Measurements from ENCODE around the gene RALB. TPM values are rescaled to one million over a fixed set of nuclear protein-coding genes. Genes with fewer than 3 reads are reported as not detected.

Gene RALB
- total and polyA plus RNA-seq, 2 of the 8 experiments (the other 6 are each of a cell fraction or from before 2014, with no cell fraction given), result 12.0 to 16.6 TPM

GRCh38 chr2:120251078-120251477 is 1.6 kb upstream of the RALB start:
- no peak overlapping the region for H4K5ac ChIP-seq (ENCODE audit: insufficient read length, low read depth, low read length)
- no peak overlapping the region for H3K56ac ChIP-seq (replicated peaks; ENCODE audit: insufficient read length, low read depth, low read length)
- H3K27ac ChIP-seq (ENCODE audit: low read depth, low read length), result no peak overlapping the region
- H3K18ac ChIP-seq (ENCODE audit: extremely low read depth, low read length), result no peak overlapping the region
- FAIRE-seq (no peak), DNase-seq (ENCODE audit: low read depth in 1 of 2, low spot score in 2 of 2) (no peak)
- H3K4ac ChIP-seq (replicated peaks; ENCODE audit: insufficient read length, low read depth, low read length), result no peak overlapping the region
- no peaks in the 10 kb centered on the region for H3K36me3 ChIP-seq (ENCODE audit: control insufficient read depth in 2 of 4, insufficient read depth in 4 of 4, low read length in 3 of 4)
- H2AFZ ChIP-seq (ENCODE audit: low read length), result no peak overlapping the region
- POLR2A ChIA-PET (ENCODE audit: partially characterized antibody), result interaction anchor here (0.7 to 1.6 kb wide), 2 partner anchors 9 to 62 kb away, joined by 4 read pairs; no protein-coding TSS in a partner anchor
- no peak overlapping the region for H2BK120ac ChIP-seq (replicated peaks; ENCODE audit: low read depth, low read length)
- peaks cover 8 to 51% (median 31%) of the 10 kb centered on the region in 4 experiments for H3K27me3 ChIP-seq (replicated peaks in 1 of 4; ENCODE audit: control insufficient read depth in 3 of 4, extremely low read depth in 1 of 4, insufficient read depth in 3 of 4, low read length in 3 of 4)
- no peak overlapping the region for H3K9ac ChIP-seq (replicated peaks in 1 of 4; ENCODE audit: extremely low read depth in 1 of 4, low read depth in 3 of 4, low read length in 3 of 4)
- no peak overlapping the region for H3K4me3 ChIP-seq (ENCODE audit: extremely low read depth in 1 of 4, insufficient read depth in 2 of 4, low read depth in 3 of 4, low read length in 4 of 4)
- H3K4me2 ChIP-seq (ENCODE audit: insufficient read depth in 1 of 2, low read depth in 2 of 2, low read length in 2 of 2), result no peak overlapping the region; a peak in 1 of 4 replicates
- H3K79me1 ChIP-seq (ENCODE audit: low read depth, low read length), result no peaks in the 10 kb centered on the region
- H4K8ac ChIP-seq (ENCODE audit: extremely low read depth, insufficient read depth, low read length), result no peak overlapping the region
- H3K79me2 ChIP-seq (ENCODE audit: control insufficient read depth in 1 of 2, insufficient read depth in 2 of 2, low read length in 2 of 2), result no peaks in the 10 kb centered on the region
- CTCF ChIA-PET (ENCODE audit: partially characterized antibody), result interaction anchor here (0.8 to 4.5 kb wide), 8 partner anchors 11 to 62 kb away, joined by 3 to 27 read pairs (median 4); no protein-coding TSS in a partner anchor
- H4K20me1 ChIP-seq (replicated peaks in 1 of 2; ENCODE audit: control insufficient read depth in 1 of 2, insufficient read depth in 2 of 2, low read length in 2 of 2), result peaks cover 0 to 6% of the 10 kb centered on the region in 2 experiments
- H2BK20ac ChIP-seq (ENCODE audit: low read length), result no peak overlapping the region
- H4K91ac ChIP-seq (replicated peaks; ENCODE audit: insufficient read length, low read length), result no peak overlapping the region
- no peak overlapping the region for H3K23ac ChIP-seq (ENCODE audit: insufficient read length)
- H2BK15ac ChIP-seq (ENCODE audit: low read length), result 0 out of 2 replicates have a peak overlapping the region, but pooled peaks have one; percentile 49
- H2AK5ac ChIP-seq (ENCODE audit: low read depth, low read length), result no peak overlapping the region
- H2BK12ac ChIP-seq (ENCODE audit: low read depth, low read length), result no peak overlapping the region
- no peaks in the 10 kb centered on the region for H3K9me3 ChIP-seq (ENCODE audit: insufficient read depth in 2 of 2, low read depth in 1 of 2, low read length in 1 of 2)
- 73% methylated on average over 3 of the region's 3 CpGs; no CpG with 5 or more reads in 1 of the 2 experiments for WGBS, 2 experiments (ENCODE audit: extremely low coverage in 1 of 2, insufficient coverage in 1 of 2, insufficient read length in 1 of 2, insufficient replicate concordance in 2 of 2, low coverage in 1 of 2, low lambda C conversion rate in 2 of 2, missing lambda C conversion rate in 1 of 2)
- TF ChIP-seq EP300 (IDR thresholded peaks at IDR 0.05; ENCODE audit: borderline replicate concordance in 1 of 2, low read depth in 2 of 2, low read length in 2 of 2), result no peak
- no peak for TF ChIP-seq CBX5 (IDR thresholded peaks at IDR 0.05; ENCODE audit: low read depth, low read length)
- TF ChIP-seq GABPA (IDR thresholded peaks at IDR 0.05; ENCODE audit: borderline replicate concordance, insufficient read depth, low read length), result no peak
- no peak for TF ChIP-seq PHF8 (conservative IDR thresholded peaks at IDR 0.05; ENCODE audit: low read depth, low read length)
- TF ChIP-seq SP4 (IDR thresholded peaks at IDR 0.05; ENCODE audit: low read length), result no peak
- TF ChIP-seq BRCA1 (IDR thresholded peaks at IDR 0.05; ENCODE audit: low read depth, low read length), result no peak
- no peak for TF ChIP-seq KDM1A (IDR thresholded peaks at IDR 0.05; ENCODE audit: borderline replicate concordance, low read length)
- TF ChIP-seq SAP30 (IDR thresholded peaks at IDR 0.05; ENCODE audit: insufficient read depth, insufficient replicate concordance, low read length), result no peak
- peaks cover 6 to 17% (median 10%) of the 10 kb centered on the region in 4 experiments for H3K4me1 ChIP-seq (replicated peaks in 1 of 4; ENCODE audit: control insufficient read depth in 3 of 4, insufficient read depth in 4 of 4, low read length in 3 of 4)
- no peak overlapping the region for H3K14ac ChIP-seq (ENCODE audit: insufficient read length)
- H3K23me2 ChIP-seq (ENCODE audit: low read depth, low read length), result peaks cover 14% of the 10 kb centered on the region
- no peak overlapping the region for H2BK5ac ChIP-seq (ENCODE audit: low read depth, low read length)
